HG03378 (cell line): Measurements from ENCODE around the gene LIN7B.
"Not testable (repeated sequence)": the region's sequence is repeated elsewhere in the genome, so short reads cannot be mapped to it uniquely, and the experiment has no call there.

Experiments
- ATAC-seq: cut with Tn5 transposase; IDR thresholded peaks from one replicate; pipeline ENCODE4 v1.9.1; 2021; ENCODE audit warnings: mild to moderate bottlenecking, moderate library complexity; ENCODE audit not compliant: unreplicated experiment

Gene LIN7B

GRCh38 chr19:49141352-49141751 lies 27.2 kb downstream of the LIN7B start:
- ATAC-seq = no peak

GRCh38 chr19:49142866-49143335 lies 28.7 kb downstream of the LIN7B start:
- ATAC-seq = no peak

- ATAC-seq = no peak
Observed at GRCh38 chr19:49145573-49146407, 31.6 kb downstream of the LIN7B start.

GRCh38 chr19:49146408-49146770 lies 32.2 kb downstream of the LIN7B start:
- not testable (repeated sequence) for ATAC-seq

- ATAC-seq = no peak
Observed at GRCh38 chr19:49148044-49148682, 34.0 kb downstream of the LIN7B start.

GRCh38 chr19:49148784-49149651 lies 34.8 kb downstream of the LIN7B start:
- no peak for ATAC-seq

- ATAC-seq = no peak
Observed at GRCh38 chr19:49149652-49150105, 35.5 kb downstream of the LIN7B start.

- ATAC-seq = no peak
Observed at GRCh38 chr19:49150106-49150943, 36.2 kb downstream of the LIN7B start.

GRCh38 chr19:49150944-49151243 lies 36.7 kb downstream of the LIN7B start:
- no peak for ATAC-seq

GRCh38 chr19:49151267-49152118 lies 37.3 kb downstream of the LIN7B start:
- ATAC-seq = no peak

- ATAC-seq = no peak
Observed at GRCh38 chr19:49152119-49152550, 38.0 kb downstream of the LIN7B start.

GRCh38 chr19:49153167-49153809 lies 39.1 kb downstream of the LIN7B start:
- ATAC-seq = no peak

GRCh38 chr19:49154279-49154678 lies 40.1 kb downstream of the LIN7B start:
- no peak for ATAC-seq

GRCh38 chr19:49155005-49155819 lies 41.0 kb downstream of the LIN7B start, which contains the start of gene HRC:
Gene HRC (minus strand): TSS chr19:49155396. CDS start chr19:49155237, 159 bp downstream.
- no peak for ATAC-seq

GRCh38 chr19:49155820-49156346 lies 41.7 kb downstream of the LIN7B start:
- no peak for ATAC-seq

GRCh38 chr19:49157445-49158224 lies 43.5 kb downstream of the LIN7B start, which contains the start of gene TRPM4:
Gene TRPM4 (plus strand): TSS chr19:49157792. CDS start chr19:49157867, 75 bp downstream.
- no peak for ATAC-seq
